HG03439 (cell line): ENCODE results near the gene BLM.
"Not testable (repeated sequence)": the region's sequence is repeated elsewhere in the genome, so short reads cannot be mapped to it uniquely, and the experiment has no call there.

Source experiments
- ATAC-seq: cut with Tn5 transposase; IDR thresholded peaks from one replicate; pipeline ENCODE4 v1.9.1; 2021; ENCODE audit warnings: mild to moderate bottlenecking, moderate library complexity; ENCODE audit not compliant: unreplicated experiment

BLM gene

DNA sequence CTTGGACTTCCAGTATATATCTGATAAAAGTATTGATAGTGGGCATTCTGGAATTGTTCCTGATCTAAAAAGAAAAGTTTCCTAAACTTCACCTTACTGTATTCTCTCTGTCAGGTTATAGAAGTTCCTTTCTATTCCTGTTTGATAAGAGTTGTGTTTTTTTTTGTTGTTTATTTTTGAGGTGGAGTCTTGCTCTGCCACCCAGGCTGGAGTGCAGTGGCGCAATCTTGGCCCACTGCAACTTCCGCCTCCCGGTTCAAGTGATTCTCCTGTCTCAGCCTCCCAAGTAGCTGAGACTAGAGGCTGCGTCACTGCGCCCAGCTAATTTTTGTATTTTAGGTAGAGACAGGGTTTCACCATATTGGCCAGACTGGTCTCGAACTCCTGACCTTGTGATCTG lies 13.1 kb downstream of the BLM start:
- ATAC-seq: no peak

DNA sequence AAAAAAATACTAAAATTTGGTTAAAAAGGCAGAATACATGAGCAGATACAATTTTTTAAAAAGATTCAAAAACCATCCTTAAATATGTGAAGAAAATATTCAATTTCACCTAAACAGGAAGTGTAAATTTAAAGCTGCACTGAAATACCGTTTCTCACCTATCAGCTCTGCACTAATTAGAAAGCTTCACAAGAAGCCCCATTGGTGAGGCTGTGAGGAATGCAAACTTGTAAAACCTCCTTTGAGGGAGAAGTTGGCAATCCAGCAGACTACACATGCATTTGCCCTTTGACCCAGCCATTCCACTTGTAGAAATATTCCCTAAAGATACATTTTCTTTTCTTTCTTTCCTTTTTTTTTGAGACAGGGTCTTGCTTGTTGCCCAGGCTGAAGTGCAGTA lies 18.8 kb downstream of the BLM start:
- ATAC-seq: no peak

DNA sequence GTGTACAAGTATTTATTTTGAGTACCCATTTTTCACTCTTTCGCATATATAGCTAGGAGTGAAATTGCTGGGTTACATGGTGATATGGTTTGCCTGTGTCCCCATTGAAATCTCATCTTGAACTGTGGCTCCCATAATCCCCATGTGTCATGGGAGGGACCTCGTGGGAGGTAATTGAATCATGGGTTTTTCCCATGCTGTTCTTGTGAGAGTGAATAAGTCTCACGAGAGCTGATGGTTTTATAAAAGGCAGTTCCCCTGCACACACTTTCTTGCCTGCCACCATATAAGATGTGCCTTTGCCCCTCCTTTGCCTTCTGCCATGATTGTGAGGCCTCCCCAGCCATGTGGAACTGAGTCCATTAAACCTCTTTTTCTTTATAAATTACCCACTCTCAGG lies 23.4 kb downstream of the BLM start:
- not testable (repeated sequence) for ATAC-seq

DNA sequence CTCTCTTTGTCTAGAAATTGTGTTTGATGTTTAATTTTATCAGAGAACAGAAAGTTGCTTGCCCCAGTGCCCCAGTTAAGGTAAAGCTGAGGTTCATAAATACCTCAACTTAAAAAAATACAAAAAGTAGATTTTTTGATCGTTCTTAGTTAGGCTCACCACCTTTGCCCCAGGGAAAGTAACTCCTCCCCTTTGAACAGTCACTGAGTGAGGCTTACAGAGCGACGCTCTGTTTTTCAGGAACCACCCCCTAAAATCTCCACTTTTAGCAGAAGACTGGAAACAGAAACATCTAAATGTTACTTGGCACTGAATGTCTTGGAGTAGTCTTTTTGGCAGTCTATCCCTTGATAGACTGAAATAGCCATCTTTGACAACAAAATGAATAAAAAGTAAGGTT lies 24.9 kb downstream of the BLM start:
- no peak for ATAC-seq

DNA sequence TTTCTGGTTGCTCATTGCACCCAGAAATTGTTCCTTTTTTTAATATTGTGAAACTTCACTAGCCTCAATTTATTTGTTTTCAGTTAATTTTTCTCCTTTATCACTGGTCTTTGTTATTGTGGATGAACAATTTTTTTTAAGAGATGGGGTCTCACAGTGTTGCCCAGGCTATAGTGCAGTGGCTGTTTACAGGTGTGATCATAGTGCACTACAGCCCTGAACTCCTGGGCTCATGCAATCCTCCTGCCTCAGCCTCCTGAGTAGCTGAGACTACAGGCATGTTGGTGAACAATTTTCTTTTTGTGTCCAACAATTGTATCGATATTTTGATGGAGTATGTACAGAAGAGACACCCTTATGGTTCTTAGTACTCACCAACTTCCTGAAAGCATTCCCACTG lies 26.3 kb downstream of the BLM start:
- no peak for ATAC-seq

DNA sequence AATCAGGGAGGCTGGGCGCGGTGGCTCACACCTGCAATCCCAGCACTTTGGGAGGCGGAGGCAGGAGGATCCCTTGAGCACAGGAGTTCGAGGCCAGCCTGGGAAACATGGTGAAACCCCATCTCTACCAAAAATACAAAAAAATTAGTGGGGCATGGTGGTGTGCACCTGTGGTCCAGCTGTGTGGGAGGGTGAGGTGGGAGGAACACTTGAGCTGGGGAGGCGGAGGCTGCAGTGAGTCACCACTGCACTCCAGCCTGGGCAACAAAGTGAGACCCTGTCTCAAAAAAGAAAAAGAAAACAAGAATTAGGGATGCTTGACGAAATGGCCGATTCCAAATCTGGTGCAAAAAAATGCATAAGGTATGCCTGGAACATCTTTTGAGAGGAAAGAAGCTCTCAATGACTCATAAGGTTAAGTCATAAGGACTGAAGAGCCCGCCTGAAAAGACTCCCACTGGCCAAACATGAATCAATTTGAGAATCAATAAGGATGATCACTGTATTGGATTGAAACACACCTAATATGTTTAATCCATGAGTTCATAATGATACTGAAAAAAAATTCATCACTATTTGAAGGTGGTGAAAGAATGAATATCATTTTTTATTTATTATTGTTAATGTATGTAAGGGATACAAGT lies 27.7 kb downstream of the BLM start:
- no peak for ATAC-seq

DNA sequence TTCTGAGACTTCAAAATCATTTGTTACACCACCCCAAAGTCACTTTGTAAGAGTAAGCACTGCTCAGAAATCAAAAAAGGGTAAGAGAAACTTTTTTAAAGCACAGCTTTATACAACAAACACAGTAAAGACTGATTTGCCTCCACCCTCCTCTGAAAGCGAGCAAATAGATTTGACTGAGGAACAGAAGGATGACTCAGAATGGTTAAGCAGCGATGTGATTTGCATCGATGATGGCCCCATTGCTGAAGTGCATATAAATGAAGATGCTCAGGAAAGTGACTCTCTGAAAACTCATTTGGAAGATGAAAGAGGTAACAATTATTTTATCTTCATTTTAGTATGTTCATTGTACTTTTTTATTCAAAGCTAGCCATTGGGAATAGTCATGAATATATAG lies 32.6 kb downstream of the BLM start:
- ATAC-seq: no peak

DNA sequence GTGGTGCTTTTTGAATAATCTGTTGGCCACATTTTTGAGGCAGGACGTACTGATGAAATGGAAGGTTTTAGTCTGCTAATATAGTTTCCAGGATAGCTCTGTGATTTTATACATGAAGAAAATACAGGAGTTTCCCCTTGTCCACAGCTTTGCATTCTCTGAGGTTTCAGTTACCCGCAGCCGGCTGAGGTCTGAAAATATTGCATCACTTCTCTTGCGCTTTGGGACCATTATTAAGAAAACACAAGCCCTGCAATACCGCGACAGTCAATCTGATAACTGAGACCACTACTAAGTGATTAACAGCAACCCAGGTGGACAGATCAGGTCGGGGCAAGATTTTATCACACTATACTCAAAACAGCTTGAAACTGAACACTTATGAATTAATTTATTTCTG lies 33.0 kb downstream of the BLM start:
- ATAC-seq: no peak

DNA sequence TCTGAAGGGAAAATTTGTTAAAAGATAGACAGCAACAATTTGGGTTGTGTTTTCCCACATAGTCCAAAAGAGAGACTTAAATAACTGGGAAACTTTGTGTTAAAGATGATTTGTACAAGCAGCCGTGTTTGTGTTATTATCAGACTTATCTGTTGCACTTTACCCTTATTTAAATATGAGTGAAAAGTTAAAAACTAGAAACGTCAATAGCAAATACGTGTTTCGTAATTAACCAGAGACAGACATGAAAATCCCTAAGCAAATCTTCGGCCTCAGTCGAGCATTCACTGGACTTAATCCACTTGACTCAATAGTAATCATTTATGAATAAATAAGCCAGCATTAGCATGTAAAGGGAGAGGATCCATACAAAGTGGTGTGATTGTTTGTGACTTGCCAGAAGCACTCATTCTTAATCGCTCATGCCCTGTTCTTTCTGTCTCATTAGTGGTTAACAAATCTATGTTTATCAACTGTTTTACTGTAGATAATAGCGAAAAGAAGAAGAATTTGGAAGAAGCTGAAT lies 34.2 kb downstream of the BLM start:
- ATAC-seq: no peak

DNA sequence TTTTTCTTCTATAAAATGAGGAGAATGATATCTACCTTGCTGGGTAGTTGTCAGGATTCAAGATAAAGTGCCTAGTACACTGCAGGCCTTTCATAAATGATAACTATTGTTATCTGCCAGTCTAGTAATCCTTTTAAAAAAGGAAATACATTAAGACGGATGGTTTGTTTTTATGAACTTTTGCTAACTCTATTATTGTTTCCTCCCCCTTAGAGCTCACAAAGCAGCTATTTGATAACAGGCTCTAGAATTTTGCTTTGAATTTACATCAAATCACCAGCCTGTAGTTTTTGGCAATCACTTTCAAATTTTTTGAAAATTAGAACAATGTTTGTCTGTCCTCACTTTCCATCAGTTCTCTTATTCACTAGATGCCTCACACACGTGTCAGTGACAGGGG lies 39.8 kb downstream of the BLM start:
- no peak for ATAC-seq

DNA sequence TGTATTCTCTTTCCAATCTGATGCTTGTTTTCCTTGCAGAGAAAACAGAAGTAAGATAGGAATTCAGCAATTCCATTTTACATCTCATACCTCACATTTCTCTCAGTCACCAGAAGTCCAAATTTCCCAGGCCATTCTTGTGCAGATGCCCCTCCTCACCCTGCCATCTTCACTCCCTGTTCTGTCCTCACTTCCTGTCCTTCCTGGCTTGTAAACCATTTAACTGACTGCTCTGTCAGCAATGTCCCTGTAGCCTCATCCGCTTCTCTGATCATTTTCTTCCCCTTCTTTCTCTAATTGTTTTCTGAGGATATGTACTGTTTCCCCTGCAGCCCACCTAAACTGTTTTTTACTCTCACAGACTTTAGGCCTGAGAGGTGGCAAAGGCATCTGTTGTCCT lies 40.3 kb downstream of the BLM start:
- ATAC-seq: no peak

DNA sequence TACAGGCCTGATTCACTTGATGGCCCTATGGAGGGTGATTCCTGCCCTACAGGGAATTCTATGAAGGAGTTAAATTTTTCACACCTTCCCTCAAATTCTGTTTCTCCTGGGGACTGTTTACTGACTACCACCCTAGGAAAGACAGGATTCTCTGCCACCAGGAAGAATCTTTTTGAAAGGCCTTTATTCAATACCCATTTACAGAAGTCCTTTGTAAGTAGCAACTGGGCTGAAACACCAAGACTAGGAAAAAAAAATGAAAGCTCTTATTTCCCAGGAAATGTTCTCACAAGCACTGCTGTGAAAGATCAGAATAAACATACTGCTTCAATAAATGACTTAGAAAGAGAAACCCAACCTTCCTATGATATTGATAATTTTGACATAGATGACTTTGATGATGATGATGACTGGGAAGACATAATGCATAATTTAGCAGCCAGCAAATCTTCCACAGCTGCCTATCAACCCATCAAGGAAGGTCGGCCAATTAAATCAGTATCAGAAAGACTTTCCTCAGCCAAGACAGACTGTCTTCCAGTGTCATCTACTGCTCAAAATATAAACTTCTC lies 43.6 kb downstream of the BLM start:
- no peak for ATAC-seq

DNA sequence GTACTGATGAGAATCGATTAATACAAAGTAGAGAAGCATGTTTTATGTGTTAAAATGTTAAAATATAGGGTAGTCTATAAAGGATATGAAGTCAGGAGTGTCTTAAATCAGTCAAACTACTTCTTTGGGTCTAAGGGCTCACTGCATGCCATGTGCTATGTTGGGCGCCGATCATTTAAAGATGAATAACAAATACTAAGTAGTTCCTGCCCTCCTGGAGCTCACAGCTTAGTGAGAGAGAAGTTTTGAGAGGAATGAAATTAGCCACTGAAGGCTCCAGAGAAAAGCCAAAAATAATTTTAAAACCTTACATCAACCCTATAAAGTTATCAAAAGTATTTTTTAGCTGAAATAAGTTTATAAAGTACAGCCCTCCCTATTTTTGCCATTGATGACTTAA lies 44.5 kb downstream of the BLM start:
- no peak for ATAC-seq

DNA sequence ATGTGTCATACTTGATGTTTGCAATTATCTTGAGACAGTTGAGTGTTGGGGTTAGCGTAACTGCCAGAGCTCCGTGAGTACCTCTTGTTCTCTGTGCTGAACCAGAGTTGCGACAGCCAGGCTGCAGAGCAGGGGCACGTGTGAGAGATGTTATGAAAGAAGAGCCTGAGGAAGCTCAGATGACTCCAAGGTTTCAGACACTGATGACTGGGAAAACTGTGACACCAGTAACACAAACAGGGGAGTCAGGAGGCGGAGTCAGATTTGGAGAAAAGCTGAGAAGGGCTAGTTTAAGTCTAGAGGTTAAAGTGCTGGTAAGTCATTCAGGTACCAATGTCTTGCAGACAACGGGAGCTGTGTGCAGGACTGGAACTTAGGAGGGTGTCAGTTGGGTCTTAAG lies 45.0 kb downstream of the BLM start:
- no peak for ATAC-seq

DNA sequence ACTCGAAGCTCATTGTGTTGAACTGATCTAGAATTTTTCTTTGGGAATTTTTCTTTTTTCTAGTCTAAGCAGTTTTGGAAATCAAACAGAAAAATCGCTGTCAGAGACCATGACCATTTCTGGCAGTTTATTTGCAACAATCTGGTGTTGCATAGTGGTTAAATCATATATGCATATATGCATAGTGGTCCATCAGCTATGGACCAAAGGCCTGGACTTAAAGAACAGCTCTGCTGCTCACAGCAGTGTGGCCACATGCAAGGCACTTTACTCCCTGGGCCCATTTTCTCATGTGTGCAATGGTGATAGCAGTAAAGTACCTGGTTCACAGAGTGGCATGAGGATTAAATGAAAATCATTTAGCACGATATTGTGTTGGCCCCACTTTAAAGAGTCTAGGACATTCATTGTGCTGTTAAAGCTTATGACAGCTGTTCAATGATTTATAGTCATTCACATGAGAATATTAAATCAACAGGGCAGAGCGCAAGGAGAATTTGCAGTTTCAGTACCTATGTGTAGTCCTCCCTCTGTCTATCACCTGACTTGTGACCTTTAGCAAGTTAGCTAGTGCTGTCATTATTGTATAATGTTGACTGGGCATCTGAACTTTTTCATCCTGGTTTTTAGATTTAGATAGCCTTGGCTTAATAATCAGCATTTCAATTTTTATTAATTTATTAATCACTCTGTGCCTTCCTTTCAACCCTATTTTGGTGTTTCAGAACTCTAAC lies 46.4 kb downstream of the BLM start:
- no peak for ATAC-seq

DNA sequence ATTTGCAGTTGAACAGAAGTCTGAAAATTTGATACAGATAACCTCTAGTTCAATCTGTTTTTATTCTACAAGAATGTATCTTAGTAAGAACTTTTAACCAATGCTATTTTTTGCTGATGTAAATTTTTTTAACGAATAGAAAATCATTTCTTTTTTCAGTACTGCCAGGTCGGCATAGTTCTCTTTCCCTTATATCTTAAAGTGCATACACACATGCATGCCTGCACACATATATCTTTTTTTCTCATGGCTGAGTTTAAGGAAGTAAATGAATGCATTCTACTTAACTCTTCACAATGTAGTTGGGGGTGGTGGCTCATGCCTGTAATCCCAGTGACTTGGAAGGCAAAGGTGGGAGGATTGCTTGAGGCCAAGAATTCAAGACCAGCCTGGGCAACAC lies 48.4 kb downstream of the BLM start:
- ATAC-seq: no peak

DNA sequence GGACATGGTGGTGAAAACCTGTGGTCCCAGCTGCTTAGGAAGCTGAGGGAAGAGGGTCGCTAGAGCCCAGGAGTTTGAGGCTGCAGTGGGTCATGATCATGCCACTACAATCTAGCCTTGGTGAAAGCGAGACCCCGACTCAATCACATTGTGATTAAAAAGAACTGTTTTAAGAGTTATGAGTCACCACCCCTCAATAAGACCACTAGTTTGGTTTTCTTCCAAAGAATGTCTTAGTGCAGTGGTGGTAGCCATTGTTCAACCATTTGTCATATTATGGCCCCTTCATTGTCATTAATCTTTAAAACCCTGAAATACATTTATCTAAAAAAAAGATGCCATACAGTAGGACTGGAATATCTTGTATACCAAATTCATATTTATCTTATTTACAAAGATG lies 48.8 kb downstream of the BLM start:
- ATAC-seq: no peak

DNA sequence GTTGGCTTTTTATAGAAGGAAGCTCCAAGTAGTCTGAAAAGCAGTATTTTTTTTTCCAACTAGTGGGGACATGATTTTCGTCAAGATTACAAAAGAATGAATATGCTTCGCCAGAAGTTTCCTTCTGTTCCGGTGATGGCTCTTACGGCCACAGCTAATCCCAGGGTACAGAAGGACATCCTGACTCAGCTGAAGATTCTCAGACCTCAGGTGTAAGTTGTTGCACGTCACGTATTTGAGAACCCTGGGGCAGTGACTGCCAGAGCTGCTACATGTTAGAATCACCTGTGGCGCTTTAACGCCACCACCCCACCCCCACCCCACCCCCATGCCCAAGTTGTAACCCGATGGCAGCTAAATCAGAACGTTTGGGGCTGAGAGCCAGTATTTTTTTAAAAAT lies 52.2 kb downstream of the BLM start:
- no peak for ATAC-seq

DNA sequence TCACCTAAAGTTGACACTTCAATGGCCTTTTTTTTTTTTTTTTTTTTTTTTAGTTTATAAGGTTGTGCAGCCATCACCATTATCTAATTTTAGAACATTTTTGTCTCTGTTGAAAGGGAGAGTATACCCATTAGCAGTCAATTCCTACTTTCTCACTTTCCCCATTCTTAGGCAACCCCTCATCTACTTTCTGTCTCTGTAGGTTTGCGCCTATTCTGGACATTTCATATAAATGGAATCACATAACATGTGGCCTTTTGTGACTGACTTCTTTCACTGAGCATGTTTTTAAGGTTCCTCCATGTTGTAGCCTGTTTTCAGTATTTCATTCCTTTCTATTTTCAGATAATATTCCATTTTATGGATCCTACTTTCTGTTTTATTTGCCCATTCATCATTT lies 56.3 kb downstream of the BLM start:
- no peak for ATAC-seq

DNA sequence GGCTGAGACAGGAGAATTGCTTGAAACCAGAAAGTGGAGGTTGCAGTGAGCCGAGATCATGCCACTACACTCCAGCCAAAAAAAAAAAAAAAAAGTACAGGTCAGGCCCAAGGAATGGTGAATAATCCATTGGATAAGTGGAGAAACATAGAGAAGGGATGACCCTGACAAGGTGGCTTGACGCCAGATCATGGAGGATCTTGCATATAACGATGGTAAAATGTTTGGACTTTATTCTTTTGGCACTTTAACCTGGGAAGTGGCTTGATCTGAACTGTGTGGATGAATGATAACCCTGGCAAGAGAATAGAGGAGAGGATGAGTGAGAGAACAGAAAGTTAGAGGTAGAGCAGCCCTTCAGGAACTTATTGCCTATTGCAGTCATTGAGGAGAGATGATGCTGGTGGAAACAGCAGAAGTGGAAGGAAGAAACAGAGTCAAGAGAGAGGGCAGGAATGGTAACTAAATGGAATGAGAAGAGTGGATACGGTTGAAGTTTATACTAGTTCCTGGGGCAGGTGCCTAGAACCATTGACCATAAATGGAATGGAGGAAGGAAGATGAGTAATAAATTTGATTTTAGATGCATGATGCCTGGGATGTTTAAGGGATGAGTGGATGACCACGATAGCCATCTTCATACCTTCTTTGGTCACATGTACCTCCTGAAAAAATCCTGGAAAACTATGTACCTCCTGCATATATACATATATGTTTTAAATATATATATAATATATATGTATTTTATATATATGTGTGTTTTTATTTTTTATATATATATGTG lies 57.8 kb downstream of the BLM start:
- no peak for ATAC-seq

DNA sequence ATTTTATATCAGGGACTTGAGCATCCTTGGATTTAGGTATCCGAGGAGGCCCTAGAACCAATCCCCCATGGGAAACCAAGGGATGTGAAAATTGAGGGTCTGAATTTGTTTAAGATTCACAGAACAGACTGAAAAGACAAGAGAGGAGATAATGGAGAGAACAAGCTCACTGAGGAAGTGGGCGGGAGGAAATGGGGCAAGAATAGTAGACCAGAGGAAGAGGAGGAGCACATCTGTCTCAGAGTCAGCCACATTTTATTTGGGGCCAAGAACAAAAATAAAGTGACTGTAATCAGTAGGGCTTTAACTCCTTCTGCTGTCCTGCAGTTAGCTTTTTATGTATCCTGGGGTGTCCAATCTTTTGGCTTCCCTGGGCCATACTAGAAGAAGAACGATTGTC lies 63.8 kb downstream of the BLM start:
- ATAC-seq: no peak

DNA sequence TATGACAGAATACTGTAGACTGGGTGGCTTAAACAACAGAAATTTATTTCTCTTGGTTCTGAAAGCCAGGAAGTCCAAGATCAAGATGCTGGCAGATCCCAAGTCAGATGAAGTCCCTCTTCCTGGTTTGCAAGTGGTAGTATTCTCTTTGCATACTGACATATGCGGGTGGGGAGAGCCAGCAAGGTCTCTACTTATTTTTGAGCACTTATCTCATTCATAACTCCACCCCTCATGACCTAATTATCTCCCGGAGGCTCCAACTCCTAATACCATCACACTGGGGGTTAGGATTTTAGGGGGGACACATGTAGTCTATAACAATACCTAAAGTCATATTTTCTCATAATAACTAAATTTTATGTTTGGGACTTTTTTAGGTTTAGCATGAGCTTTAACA lies 65.3 kb downstream of the BLM start:
- no peak for ATAC-seq
